ENCODE data around the gene MAP3K1. TPM values are rescaled to one million over a fixed set of nuclear protein-coding genes. Genes with fewer than 3 reads are reported as not detected.

MAP3K1 gene
- total RNA-seq, 1 donor from 2014 or later, result 26.3 TPM

GRCh38 chr5:56783261-56783660 lies 32.1 kb upstream of the MAP3K1 start:
- H3K4me3 Mint-ChIP-seq, result no peak overlapping the region
- H3K9me3 Mint-ChIP-seq, result peaks cover 6% of the 10 kb centered on the region
- H3K27ac Mint-ChIP-seq (ENCODE audit: unreplicated experiment), result no peak overlapping the region
- no peak for TF ChIP-seq CTCF (conservative IDR thresholded peaks at IDR 0.05)
- DNase-seq (ENCODE audit: low read depth, low spot score), result no peak
- peaks cover 7% of the 10 kb centered on the region for H3K36me3 Mint-ChIP-seq (ENCODE audit: low read depth)
- no peaks in the 10 kb centered on the region for H3K27me3 Mint-ChIP-seq (ENCODE audit: low read depth)
- H3K4me1 Mint-ChIP-seq, result no peaks in the 10 kb centered on the region

DNA sequence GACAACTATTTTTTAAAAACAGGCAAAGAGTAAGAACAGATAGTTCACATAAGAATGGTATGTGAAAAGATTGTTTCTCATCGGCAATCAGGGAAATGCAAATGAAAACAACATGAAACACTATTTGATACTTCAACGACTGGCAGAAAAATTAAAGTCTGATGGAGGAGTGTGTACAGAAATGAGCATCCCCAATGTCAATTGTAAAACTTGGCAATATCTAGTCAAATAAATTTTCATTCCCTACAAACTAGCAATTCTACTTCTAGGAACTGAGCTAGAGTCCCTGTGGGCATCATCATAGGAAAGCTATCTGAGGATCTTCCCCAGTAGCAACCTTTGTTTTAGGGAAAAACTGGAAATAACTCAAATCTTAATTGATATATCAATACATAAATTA lies 29.0 kb upstream of the MAP3K1 start:
- Mint-ChIP-seq H3K9me3 (no peaks in the 10 kb centered on the region), H3K27ac (ENCODE audit: unreplicated experiment) (no peak overlapping the region), H3K4me1 (no peaks in the 10 kb centered on the region), H3K36me3 (ENCODE audit: low read depth) (peaks cover 2% of the 10 kb centered on the region), H3K27me3 (ENCODE audit: low read depth) (no peaks in the 10 kb centered on the region), H3K4me3 (no peak overlapping the region)
- no peak for TF ChIP-seq CTCF (conservative IDR thresholded peaks at IDR 0.05)
- no peak for DNase-seq (ENCODE audit: low read depth, low spot score)

DNA sequence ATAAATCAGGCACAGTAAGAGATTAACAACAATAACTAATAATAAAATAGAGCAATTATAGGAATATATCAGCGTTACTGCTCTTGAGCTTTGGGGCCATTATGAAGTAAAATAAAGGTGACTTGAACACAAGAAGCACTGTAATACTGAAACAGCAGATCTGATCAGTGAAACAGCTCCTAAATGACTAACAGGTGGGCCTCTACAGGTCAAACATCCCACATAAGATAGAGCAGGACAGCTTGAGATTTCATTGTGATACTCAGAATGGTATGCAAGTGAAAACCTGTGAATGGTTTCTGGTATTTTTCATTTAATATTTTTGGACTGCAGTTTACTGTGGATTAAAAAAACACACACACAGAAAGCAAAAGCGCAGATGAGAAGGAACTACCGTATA lies 24.0 kb upstream of the MAP3K1 start:
- no peaks in the 10 kb centered on the region for H3K4me1 Mint-ChIP-seq
- no peaks in the 10 kb centered on the region for H3K27me3 Mint-ChIP-seq (ENCODE audit: low read depth)
- no peak for DNase-seq (ENCODE audit: low read depth, low spot score)
- no peak for TF ChIP-seq CTCF (conservative IDR thresholded peaks at IDR 0.05)
- H3K27ac Mint-ChIP-seq (ENCODE audit: unreplicated experiment), result no peak overlapping the region
- H3K4me3 Mint-ChIP-seq, result no peak overlapping the region
- H3K9me3 Mint-ChIP-seq, result no peaks in the 10 kb centered on the region
- no peaks in the 10 kb centered on the region for H3K36me3 Mint-ChIP-seq (ENCODE audit: low read depth)

- no peak overlapping the region for H3K27ac Mint-ChIP-seq (ENCODE audit: unreplicated experiment)
- DNase-seq (ENCODE audit: low read depth, low spot score), result no peak
- no peaks in the 10 kb centered on the region for H3K27me3 Mint-ChIP-seq (ENCODE audit: low read depth)
- no peaks in the 10 kb centered on the region for H3K9me3 Mint-ChIP-seq
- H3K4me1 Mint-ChIP-seq, result peaks cover 5% of the 10 kb centered on the region
- no peaks in the 10 kb centered on the region for H3K36me3 Mint-ChIP-seq (ENCODE audit: low read depth)
- H3K4me3 Mint-ChIP-seq, result no peak overlapping the region
- no peak for TF ChIP-seq CTCF (conservative IDR thresholded peaks at IDR 0.05)
These were observed 16.8 kb upstream of the MAP3K1 start for GRCh38 chr5:56798521-56798920.

DNA sequence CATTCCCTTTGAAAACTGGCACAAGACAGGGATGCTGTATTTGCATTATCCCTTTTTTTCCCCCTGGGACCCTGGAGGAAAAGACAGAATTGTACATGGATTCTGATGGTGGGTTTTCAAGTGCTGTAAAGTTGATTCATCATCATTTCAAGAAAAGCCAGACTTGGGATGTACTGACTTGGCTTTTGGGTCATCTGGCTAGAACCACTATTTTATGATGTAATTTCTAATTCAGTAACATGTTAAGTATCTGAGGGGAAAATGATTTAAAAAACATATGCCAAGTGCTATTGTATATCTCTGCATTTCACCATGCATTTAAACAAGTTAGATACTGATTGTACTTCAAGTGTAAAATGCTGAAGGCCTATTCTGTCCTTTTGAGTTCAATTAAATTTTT lies 15.2 kb upstream of the MAP3K1 start:
- no peaks in the 10 kb centered on the region for H3K9me3 Mint-ChIP-seq
- peaks cover 5% of the 10 kb centered on the region for H3K4me1 Mint-ChIP-seq
- H3K36me3 Mint-ChIP-seq (ENCODE audit: low read depth), result no peaks in the 10 kb centered on the region
- H3K27ac Mint-ChIP-seq (ENCODE audit: unreplicated experiment), result no peak overlapping the region
- TF ChIP-seq CTCF (conservative IDR thresholded peaks at IDR 0.05), result no peak
- H3K4me3 Mint-ChIP-seq, result no peak overlapping the region
- H3K27me3 Mint-ChIP-seq (ENCODE audit: low read depth), result no peaks in the 10 kb centered on the region
- DNase-seq (ENCODE audit: low read depth, low spot score), result no peak

- no peak for TF ChIP-seq CTCF (conservative IDR thresholded peaks at IDR 0.05)
- Mint-ChIP-seq H3K27ac (ENCODE audit: unreplicated experiment) (no peak overlapping the region), H3K9me3 (no peaks in the 10 kb centered on the region), H3K4me1 (peaks cover 5% of the 10 kb centered on the region), H3K36me3 (ENCODE audit: low read depth) (no peaks in the 10 kb centered on the region), H3K27me3 (ENCODE audit: low read depth) (no peaks in the 10 kb centered on the region), H3K4me3 (no peak overlapping the region)
- DNase-seq (ENCODE audit: low read depth, low spot score), result no peak
These were observed 14.1 kb upstream of the MAP3K1 start for GRCh38 chr5:56801256-56801655.

Data from neural crest cell (in vitro differentiated cells).